DOHH2 (cell line): Measurements from ENCODE around the gene CUBN.

Source experiments
- CTCF ChIP-seq: fragments of 200-600 bp; sonication (generic); IDR thresholded peaks from one replicate; pipeline ENCODE4 v1.5.1; 2014; ENCODE audit warnings: antibody characterized with exemption, mild to moderate bottlenecking, low read depth, low read length; ENCODE audit not compliant: poor library complexity, severe bottlenecking
- EZH2phosphoT487 ChIP-seq: fragments of 200-600 bp; sonication (generic); IDR thresholded peaks from 2 replicates; pipeline ENCODE4 v1.6.1; 2017; ENCODE audit warnings: borderline replicate concordance, mild to moderate bottlenecking, antibody characterized with exemption, low read length, moderate library complexity, mixed read lengths

- TF ChIP-seq CTCF (no peak), EZH2phosphoT487 (no peak)
These were observed 28.2 kb downstream of the CUBN start for GRCh38 chr10:17101257-17101909.
